ENCODE measurements around the gene AGO3. TPM values are rescaled to one million over a fixed set of nuclear protein-coding genes. Genes with fewer than 3 reads are reported as not detected.

The AGO3 gene
- total and polyA plus RNA-seq, 2 of the 13 experiments (the other 11 are each of a cell fraction or from before 2014, with no cell fraction given) = 21.2 to 27.1 TPM

GRCh38 chr1:36099681-36100341 is 168.9 kb downstream of the AGO3 start (continued):
- no peak for TF ChIP-seq ZHX1 (CRISPR knock-in tag; IDR thresholded peaks at IDR 0.05; ENCODE audit: low read depth)
- 0 out of 2 replicates have a peak, but pooled peaks have one; percentile 47 for TF ChIP-seq ZNF598 (CRISPR knock-in tag; IDR thresholded peaks at IDR 0.05; ENCODE audit: borderline replicate concordance)
- TF ChIP-seq KDM1A (CRISPR knock-in tag; IDR thresholded peaks at IDR 0.05) = 0 out of 2 replicates have a peak, but pooled peaks have one; percentile 21
- TF ChIP-seq KMT2B (CRISPR knock-in tag; IDR thresholded peaks at IDR 0.05) = 0 out of 2 replicates have a peak, but pooled peaks have one; percentile 32
- no peak for TF ChIP-seq ZNF605 (CRISPR knock-in tag; IDR thresholded peaks at IDR 0.05)
- TF ChIP-seq GABPB1 (CRISPR knock-in tag; IDR thresholded peaks at IDR 0.05) = peak; percentile 18; the same call in 1 of the 2 replicates
- TF ChIP-seq AHDC1 (CRISPR knock-in tag; IDR thresholded peaks at IDR 0.05; ENCODE audit: borderline replicate concordance) = 0 out of 2 replicates have a peak, but pooled peaks have one; percentile 22
- 0 out of 2 replicates have a peak, but pooled peaks have one; percentile 19 for TF ChIP-seq RXRA (CRISPR knock-in tag; IDR thresholded peaks at IDR 0.05)
- TF ChIP-seq PAX8 (CRISPR knock-in tag; IDR thresholded peaks at IDR 0.05; ENCODE audit: borderline replicate concordance) = no peak
- TF ChIP-seq NCOR1 (IDR thresholded peaks at IDR 0.05; ENCODE audit: borderline replicate concordance, low read length) = no peak
- TF ChIP-seq KDM6A (CRISPR knock-in tag; IDR thresholded peaks at IDR 0.05; ENCODE audit: low read depth) = no peak
- TF ChIP-seq AHR (CRISPR knock-in tag; IDR thresholded peaks at IDR 0.05) = no peak
- TF ChIP-seq ZNF768 (CRISPR knock-in tag; IDR thresholded peaks at IDR 0.05) = peak; percentile 57; the same call in 1 of the 2 replicates
- TF ChIP-seq ZBTB7A (CRISPR knock-in tag; IDR thresholded peaks at IDR 0.05) = peak; percentile 80
- no peak for TF ChIP-seq REXO4 (CRISPR knock-in tag; IDR thresholded peaks at IDR 0.05; ENCODE audit: borderline replicate concordance)
- peak; percentile 25 for TF ChIP-seq XRCC5 (optimal IDR thresholded peaks at IDR 0.05; ENCODE audit: low read length)
- no peak; the same call in 1 of the 2 replicates for TF ChIP-seq ZBTB7B (CRISPR knock-in tag; IDR thresholded peaks at IDR 0.05)
- TF ChIP-seq CCDC6 (CRISPR knock-in tag; IDR thresholded peaks at IDR 0.05) = 0 out of 2 replicates have a peak, but pooled peaks have one; percentile 44
- peak; percentile 40; the same call in 1 of the 2 replicates for TF ChIP-seq ZFP91 (CRISPR knock-in tag; IDR thresholded peaks at IDR 0.05; ENCODE audit: borderline replicate concordance)
- TF ChIP-seq DRAP1 (CRISPR knock-in tag; IDR thresholded peaks at IDR 0.05) = no peak; the same call in 1 of the 2 replicates
